ES-I3 (cell line): ENCODE data around the gene ERICH6.

Experiments used
- H3K36me3 ChIP-seq: 2 replicates; pipeline ENCODE4 v1.6.1; 2013; ENCODE audit warnings: mild to moderate bottlenecking, low read length, control low read depth, moderate library complexity; ENCODE audit not compliant: insufficient read depth
- H3K4me1 ChIP-seq: 2 replicates; pipeline ENCODE4 v1.6.1; 2013; ENCODE audit warnings: mild to moderate bottlenecking, control low read depth, low read length; ENCODE audit not compliant: insufficient read depth
- H3K9ac ChIP-seq: 2 replicates; pipeline ENCODE4 v1.6.1; 2013; ENCODE audit warnings: low read depth, mild to moderate bottlenecking, low read length, moderate library complexity
- H3K9me3 ChIP-seq: 2 replicates; pipeline ENCODE4 v1.6.1; 2013; ENCODE audit warnings: mild to moderate bottlenecking, low read length, moderate library complexity; ENCODE audit not compliant: control insufficient read depth, insufficient read depth

The ERICH6 gene

DNA sequence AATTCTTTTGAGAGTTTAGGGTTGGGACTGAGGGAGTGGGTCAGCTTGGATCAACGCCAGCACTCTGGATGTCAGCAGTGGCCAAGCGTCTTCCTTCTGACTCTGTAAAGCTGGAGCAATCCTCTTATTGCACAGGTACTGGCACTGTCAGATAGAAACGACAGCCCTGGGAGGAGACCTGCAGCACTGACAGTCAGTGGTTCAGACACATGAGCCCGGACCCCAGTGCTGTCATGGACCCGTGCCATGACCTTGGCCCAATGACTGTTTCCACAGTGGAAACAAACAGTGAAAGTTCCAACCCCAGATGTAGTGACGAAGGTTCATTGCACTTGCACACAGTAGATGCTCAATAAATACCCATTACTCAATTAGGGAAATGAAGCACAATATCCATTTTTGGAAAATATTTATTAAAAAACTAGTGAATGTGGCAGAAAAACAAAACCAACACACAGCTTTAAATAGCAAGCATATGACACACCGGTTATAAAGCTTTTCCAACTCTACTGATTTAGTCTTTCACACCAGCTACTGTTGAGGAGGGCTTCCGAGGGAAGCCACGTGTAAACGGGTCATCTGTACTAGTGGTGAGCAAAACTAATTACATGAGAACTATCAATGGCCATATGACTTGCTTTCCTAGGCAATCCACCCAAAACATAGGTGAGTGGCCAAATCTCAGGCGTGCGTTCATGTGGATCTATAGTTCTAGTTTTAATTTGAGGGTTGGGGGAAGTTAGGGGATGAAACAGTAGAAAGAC, 37.2 kb upstream of the ERICH6 start:
- Histone ChIP-seq H3K9me3 (no peaks in the 10 kb centered on the region), H3K36me3 (no peaks in the 10 kb centered on the region), H3K9ac (no peak overlapping the region), H3K4me1 (peaks cover 31% of the 10 kb centered on the region)

- Histone ChIP-seq H3K9ac (no peak overlapping the region), H3K36me3 (no peaks in the 10 kb centered on the region), H3K4me1 (peaks cover 39% of the 10 kb centered on the region), H3K9me3 (no peaks in the 10 kb centered on the region)
Measured at GRCh38 chr3:150739877-150740645, 36.3 kb upstream of the ERICH6 start.

DNA sequence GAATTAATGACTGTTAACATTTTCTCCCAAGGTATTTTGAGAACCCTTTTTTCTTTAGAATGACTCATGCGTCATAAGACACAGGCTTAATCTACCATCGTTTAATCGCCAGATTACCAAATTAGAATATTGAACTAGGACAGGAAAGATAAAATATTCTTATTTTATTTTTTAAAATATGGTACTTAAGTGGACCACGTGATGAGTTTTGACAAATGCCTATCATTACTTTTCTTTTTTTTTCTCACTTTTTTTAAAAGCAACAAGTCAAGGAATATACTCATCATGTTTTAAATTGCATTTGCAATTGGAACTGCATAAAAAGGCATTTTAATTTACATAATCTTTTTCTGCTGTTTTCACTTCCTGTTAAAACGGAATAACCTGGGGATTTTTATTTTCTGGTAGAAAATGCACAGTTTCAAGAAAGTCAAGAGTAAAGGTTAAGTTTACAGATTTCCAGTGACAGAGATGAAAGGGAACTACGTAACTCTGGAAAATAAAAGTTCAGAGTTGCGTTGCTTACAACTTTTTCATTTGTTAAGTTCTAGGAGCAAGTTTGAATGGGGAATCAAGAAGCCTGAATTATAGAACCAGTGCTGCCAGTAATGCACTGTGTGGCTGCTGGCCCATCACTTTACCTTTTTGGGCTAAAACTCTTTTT, 35.6 kb upstream of the ERICH6 start:
- Histone ChIP-seq H3K9ac (no peak overlapping the region), H3K9me3 (no peaks in the 10 kb centered on the region), H3K4me1 (peaks cover 39% of the 10 kb centered on the region), H3K36me3 (no peaks in the 10 kb centered on the region)

- peaks cover 39% of the 10 kb centered on the region for H3K4me1 ChIP-seq
- no peaks in the 10 kb centered on the region for H3K36me3 ChIP-seq
- H3K9ac ChIP-seq: no peak overlapping the region
- no peaks in the 10 kb centered on the region for H3K9me3 ChIP-seq
Measured at GRCh38 chr3:150738688-150739087, 35.0 kb upstream of the ERICH6 start.

- Histone ChIP-seq H3K9me3 (no peaks in the 10 kb centered on the region), H3K9ac (no peak overlapping the region), H3K36me3 (no peaks in the 10 kb centered on the region), H3K4me1 (peaks cover 41% of the 10 kb centered on the region)
Measured at GRCh38 chr3:150737874-150738679, 34.4 kb upstream of the ERICH6 start.

- H3K36me3 ChIP-seq: no peaks in the 10 kb centered on the region
- H3K9me3 ChIP-seq: no peaks in the 10 kb centered on the region
- H3K4me1 ChIP-seq: peaks cover 41% of the 10 kb centered on the region
- H3K9ac ChIP-seq: no peak overlapping the region
Measured at GRCh38 chr3:150736903-150737832, 33.4 kb upstream of the ERICH6 start.

GRCh38 chr3:150736316-150736719, 32.6 kb upstream of the ERICH6 start:
- Histone ChIP-seq H3K9me3 (no peaks in the 10 kb centered on the region), H3K4me1 (peaks cover 41% of the 10 kb centered on the region), H3K9ac (no peak overlapping the region), H3K36me3 (no peaks in the 10 kb centered on the region)

GRCh38 chr3:150734795-150735119, 31.0 kb upstream of the ERICH6 start:
- H3K9me3 ChIP-seq: no peaks in the 10 kb centered on the region
- H3K9ac ChIP-seq: no peak overlapping the region
- H3K36me3 ChIP-seq: no peaks in the 10 kb centered on the region
- peaks cover 41% of the 10 kb centered on the region for H3K4me1 ChIP-seq

DNA sequence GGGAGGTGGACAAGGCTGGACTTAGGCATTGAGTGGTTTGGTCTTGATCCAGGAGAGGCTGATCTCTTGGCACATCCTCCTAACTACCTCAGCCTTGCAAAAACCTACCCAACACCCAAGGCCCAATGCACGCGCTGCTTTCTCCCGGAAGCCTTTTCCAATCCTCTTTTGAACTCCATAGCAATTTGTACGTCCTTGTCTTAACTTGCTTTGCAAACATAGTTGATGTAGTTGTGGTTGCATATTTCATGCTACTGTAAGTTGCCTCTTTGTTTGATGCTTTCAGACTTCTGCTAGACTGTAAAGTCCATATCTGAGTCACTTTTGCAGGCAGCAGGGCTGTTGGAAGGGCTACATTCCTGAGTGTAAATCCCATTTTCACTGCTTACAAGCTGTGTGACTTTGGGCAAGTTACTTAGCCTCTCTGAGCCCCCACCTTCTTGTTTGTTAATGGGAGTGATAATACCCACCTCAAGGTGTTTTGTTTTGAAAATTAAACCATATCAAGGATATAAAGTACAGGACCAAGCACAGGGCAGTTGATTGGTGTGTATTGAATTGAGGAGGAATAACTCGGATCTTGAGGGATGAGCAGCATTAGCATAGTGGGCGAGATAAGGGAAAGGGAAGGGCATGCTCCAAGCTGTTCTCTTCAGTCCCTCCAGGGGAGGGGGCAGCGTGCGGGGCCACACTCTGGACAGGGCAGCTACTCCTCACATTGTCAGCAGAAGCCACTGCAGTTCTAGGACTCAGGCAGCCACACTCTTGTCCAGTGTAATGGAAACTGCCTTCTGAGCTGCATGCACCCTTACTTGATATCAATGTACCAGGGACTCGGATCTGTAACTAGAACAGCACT, 30.4 kb upstream of the ERICH6 start:
- Histone ChIP-seq H3K9ac (no peak overlapping the region), H3K9me3 (no peaks in the 10 kb centered on the region), H3K36me3 (no peaks in the 10 kb centered on the region), H3K4me1 (peaks cover 41% of the 10 kb centered on the region)

DNA sequence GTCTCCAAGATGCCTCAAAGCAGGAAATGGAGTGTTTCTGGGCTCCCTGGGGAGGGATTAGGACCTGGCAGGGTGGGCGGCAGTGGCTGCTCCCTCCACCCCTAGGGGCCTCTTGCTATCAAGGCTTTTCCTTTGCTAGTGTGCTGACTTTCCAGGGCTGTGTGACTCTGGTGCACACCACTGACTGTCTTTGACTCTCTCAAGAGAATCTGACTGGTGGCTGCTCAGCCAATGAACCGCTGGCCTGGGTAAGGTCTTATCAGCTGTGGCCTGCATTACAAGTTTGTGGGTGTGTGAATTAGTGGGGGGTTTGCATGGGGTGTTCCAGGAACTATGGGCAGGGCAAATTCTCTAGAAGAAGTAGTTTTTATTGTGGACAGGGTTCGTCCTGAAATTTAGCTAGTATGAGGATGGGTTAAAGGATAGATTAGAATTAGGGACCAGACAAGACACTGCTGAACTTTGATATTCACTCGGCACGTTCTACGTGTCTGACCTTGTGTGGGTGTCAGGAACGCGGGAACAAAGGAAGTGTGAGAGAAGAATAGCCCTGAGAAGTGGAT, 29.7 kb upstream of the ERICH6 start:
- peaks cover 35% of the 10 kb centered on the region for H3K4me1 ChIP-seq
- H3K9me3 ChIP-seq: no peaks in the 10 kb centered on the region
- H3K36me3 ChIP-seq: no peaks in the 10 kb centered on the region
- H3K9ac ChIP-seq: no peak overlapping the region

DNA sequence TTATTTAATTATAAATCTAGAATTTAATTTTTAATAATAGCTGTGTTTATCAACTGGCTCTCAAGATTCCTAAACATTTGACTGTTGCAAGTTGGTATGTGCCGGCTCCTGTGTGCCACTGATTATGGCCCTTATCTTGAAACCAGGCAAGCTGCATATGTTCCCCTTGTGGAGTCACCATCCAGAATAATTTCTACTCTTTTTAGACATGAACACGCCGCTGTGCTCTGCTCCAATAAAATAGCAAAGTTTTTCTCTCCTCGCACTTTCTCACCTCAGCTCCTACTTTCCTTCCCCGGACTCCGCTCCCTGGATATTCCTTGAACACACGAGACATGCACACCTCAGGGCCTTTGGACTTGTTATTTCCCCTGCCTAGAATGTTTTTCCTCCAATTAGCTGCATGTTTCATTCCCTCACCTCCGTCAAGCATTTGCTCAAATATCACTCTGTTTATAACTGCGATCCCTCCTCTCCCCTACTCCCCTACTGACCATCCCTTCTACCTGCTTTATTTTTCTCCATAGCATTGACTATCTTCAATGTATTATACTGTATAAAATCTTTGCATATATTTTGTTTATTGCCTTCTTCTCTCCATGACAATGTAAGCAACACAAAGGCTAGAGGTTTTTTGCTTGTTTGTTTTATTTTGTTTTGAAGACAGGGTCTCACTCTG, 26.1 kb upstream of the ERICH6 start:
- H3K9ac ChIP-seq: no peak overlapping the region
- peaks cover 7% of the 10 kb centered on the region for H3K4me1 ChIP-seq
- H3K36me3 ChIP-seq: no peaks in the 10 kb centered on the region
- H3K9me3 ChIP-seq: no peaks in the 10 kb centered on the region
